ENCODE data around the gene TBX6.
A peak's percentile ranks its signal among the peaks of the same experiment; 100 is the strongest.

The TBX6 gene

GRCh38 chr16:30086291-30087140 is 5.2 kb downstream of the TBX6 start:
- no peak for DNase-seq (ENCODE audit: low read depth in 2 of 2)

DNA sequence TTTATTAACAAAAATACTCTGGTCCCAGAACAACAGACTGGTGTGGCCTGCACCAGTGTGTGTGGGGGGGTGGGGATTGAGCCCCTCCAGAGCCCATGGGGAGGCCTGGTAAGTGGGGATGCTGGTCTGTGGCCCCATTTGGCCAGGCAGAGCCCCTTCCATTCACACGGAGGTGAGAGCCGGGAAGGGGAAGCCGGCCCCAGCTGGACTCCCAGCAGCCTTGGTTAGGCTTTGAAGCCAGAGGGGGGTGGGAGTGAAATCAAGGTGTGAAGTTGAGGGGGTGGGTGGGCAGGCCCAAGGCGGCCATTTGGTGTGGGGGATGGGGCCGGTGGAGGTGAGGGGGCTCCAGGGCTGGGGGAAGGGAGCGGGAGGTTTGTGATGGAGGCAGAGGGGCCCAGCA is 5.9 kb downstream of the TBX6 start:
- DNase-seq (ENCODE audit: low read depth in 2 of 2): no peak

DNA sequence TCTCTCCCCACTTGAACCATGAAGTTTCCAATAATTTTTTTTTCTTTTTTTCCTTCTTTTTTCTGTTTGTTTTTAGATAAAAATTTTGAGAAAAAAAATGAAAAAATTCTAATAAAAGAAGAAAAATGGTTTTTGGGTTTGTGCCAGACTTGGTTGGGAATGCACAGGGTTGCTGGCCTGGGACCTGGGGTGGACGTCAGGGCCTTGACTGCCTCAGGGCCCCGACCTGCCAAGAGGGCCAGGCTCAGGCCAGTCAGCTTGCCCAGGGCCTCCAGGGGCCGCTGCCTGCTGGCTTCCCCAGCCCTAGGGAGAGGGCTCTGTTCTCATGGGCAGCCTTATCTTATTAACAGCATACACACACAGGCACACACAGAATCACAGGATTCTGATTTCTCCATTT is 6.5 kb downstream of the TBX6 start:
- DNase-seq (ENCODE audit: low read depth in 2 of 2): no peak

DNA sequence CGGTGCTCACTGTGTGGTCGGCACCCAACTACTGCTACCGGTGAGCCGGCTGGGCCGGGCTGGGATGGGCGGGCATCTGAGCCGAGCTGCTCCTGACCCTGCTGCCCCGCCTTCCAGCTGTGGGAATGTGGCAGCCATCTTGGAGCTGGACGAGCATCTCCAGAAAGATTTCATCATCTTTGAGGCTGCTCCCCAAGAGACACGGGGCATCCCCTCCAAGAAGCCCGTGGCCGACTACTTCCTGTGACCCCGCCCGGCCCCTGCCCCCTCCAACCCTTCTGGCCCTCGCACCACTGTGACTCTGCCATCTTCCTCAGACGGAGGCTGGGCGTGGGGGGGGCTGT is 6.9 kb downstream of the TBX6 start:
- DNase-seq (ENCODE audit: low read depth in 2 of 2): no peak

DNA sequence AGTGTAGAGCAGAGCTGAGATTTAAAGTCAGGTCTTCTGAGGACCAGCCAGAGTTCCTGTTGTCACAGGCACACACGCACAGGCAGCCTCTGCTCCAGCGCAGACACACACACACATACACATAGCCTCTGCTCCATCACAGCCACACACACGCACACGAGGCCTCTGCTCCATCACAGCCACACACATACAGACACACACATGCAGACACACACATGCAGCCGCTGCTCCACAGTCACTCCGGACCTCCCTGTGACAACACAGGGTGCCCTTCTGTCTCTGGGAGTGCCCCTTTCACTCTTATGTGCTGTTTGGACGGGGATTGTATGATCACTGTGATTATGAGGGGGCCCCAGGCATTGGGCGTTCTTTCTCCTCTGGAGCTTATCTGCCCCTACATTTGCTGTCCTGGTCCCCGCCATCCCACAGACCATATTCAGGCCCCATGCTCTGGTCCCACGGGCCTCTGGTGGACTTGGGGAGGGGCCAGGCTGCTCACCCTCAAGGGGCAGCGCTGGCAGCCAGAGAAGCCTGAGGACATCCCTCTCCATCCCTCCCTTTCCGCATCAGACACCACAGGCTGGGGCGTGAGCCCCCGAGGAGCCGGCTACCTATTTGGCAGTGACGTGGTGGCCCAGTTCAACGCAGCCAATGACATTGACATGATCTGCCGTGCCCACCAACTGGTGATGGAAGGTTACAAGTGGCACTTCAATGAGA is 7.5 kb downstream of the TBX6 start:
- DNase-seq (ENCODE audit: low read depth in 2 of 2): no peak

DNA sequence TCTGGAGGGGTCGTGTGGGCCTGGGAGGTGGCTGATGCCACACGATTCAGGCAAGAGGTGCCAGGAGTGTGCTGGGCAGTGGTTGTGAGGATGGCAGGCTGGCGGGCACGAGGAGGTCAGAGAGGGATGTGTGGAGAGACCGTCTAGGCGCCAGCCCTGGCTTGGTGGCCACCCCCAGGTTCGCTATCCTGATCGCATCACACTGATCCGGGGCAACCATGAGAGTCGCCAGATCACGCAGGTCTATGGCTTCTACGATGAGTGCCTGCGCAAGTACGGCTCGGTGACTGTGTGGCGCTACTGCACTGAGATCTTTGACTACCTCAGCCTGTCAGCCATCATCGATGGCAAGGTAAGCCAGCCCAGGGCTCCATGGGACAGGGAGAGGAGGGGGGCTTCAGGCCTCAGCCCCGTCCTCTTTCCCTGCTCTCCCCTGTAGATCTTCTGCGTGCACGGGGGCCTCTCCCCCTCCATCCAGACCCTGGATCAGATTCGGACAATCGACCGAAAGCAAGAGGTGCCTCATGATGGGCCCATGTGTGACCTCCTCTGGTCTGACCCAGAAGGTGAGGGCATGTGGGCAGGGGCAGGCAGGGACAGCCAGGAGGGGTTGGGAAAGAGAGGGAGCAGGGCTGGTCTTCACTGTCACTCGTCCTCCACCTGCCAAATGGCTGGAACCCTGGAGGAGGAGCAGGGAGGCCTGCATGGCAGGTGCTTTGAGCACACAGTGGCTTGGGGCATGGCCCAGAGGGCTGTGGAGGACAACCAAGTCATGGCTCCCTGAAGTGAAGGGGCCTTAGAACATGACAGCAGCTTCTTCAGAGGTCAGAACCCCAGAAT is 8.3 kb downstream of the TBX6 start:
- DNase-seq (ENCODE audit: low read depth in 2 of 2): no peak

DNA sequence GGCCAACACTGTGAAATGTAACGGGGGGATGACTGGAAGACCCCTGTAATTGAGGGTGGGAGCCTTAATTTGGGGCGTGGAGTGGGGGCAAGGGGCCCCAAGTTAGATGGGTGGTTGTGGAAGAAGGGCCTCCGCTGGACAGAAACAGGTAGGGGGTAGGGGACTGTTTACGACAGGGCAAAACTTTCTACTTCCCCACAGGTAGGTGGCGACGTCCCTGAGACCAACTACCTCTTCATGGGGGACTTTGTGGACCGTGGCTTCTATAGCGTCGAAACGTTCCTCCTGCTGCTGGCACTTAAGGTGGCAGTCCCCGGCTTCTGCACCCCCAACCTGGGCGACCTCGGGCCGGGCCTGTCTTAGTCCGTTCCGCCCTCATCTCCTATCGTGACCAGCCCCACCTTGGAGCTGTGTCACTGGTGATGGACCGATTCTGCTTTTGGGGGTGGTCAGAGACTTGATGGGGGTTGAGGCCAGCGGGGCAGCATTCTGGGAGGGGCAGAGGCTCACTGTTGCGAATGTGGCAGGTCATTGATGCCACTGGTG is 9.1 kb downstream of the TBX6 start:
- DNase-seq (ENCODE audit: low read depth in 2 of 2): no peak

DNA sequence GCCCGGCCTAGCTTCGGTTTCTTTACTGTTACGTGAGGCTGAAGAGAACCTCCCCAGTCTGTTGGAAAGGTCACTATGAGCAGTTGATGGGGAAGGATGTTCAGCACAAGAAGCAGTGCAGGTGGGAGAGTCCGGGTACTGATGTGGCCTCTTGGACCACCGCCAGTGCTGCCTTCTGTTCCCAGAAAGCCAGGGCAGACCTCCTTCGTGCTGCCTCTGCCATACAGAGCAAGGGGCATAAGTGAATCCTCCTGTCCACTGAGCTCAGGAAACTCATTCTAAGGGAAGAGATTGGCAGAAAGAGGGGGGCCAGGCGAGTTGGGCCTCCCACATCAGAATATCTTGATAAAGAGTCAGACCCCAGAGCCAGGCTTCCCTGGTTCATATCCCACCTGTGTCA is 12.2 kb downstream of the TBX6 start:
- no peak for DNase-seq (ENCODE audit: low read depth in 2 of 2)

DNA sequence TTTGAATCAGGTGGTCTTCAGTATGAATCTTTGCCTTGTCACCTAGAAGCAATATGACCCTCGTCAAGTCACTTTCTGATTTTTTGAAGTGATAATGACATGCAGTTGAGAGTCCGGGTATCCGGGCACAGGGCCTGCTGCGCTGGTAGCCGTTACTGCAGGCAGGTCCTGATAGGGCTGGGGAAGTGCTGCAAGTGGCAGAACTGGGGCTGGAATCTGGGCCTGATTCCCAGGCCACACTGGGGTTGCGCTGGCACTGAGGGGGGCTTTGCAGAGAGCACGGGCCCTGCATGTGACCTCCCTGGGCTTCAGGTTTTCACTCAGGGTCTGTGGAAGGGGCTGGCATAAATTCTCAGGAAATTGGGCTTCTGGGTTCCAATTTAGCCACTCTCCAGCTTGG is 13.0 kb downstream of the TBX6 start:
- DNase-seq (ENCODE audit: low read depth in 2 of 2): no peak

- no peak for DNase-seq (ENCODE audit: low read depth in 2 of 2)
Measured at GRCh38 chr16:30077656-30078055, 14.1 kb downstream of the TBX6 start.

- DNase-seq (ENCODE audit: low read depth in 2 of 2): no peak
Measured at GRCh38 chr16:30076276-30076791, 15.4 kb downstream of the TBX6 start.

DNA sequence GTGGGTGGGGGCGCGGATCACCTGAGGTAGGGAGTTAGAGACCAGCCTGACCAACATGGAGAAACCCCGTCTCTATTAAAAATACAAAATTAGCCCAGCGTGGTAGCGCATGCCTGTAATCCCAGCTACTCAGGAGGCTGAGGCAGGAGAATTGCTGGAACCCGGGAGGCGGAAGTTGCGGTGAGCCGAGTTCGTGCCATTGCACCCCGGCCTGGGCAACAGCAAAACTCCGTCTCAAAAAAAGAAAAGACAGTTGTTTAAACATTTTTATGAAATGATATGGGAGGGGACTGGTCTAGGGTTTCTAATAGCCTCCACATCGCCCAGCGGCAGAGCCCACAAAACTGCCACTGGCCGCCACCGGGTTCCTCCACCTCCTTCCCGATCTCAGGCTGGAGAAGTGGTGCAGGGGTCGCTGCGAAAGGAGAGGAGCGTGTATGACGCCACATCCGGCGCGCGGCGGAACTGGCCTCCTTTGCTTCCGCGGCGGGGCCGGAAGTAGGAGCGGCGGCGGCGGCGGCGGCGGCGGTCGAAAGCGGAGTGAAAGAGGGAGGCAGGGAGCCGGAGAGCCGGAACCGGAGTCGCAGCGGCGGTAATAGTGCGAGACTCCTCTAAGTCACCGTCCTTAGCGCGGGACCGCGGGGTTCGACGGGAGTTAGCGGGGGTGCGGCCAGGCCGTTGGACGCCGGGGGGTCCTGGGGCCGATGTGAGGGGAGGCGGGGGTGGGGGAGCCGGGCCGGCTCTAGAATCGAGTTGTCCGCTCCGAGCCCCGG is 16.0 kb downstream of the TBX6 start, which contains the start of gene PPP4C:
Gene PPP4C, plus strand, starts transcription at position 492 of the 773 bp plus-strand sequence. CDS start 384 bp downstream, outside the sequence.
- peak; percentile 75 to 81 for DNase-seq (ENCODE audit: low read depth in 2 of 2)

DNA sequence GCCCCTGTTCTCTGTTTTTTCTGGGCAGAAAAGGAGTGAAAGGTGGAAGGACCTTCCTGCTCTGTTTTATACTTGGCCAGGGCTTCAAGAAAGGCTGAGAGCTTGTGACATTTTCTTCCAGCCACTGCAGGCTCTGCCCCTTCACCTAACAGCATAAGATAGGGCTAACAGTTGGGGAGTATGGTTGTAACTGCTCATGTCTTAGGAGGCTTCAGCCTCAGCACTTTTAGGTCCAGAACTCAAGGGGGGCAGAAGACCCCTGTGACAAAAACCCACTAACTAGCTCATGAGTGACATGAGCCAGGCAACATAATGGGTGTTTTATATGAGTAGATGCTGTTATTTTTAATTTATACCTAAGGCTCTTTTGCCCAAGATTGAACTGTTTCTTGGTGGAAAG is 21.2 kb downstream of the TBX6 start:
- no peak for DNase-seq (ENCODE audit: low read depth in 2 of 2)

DNA sequence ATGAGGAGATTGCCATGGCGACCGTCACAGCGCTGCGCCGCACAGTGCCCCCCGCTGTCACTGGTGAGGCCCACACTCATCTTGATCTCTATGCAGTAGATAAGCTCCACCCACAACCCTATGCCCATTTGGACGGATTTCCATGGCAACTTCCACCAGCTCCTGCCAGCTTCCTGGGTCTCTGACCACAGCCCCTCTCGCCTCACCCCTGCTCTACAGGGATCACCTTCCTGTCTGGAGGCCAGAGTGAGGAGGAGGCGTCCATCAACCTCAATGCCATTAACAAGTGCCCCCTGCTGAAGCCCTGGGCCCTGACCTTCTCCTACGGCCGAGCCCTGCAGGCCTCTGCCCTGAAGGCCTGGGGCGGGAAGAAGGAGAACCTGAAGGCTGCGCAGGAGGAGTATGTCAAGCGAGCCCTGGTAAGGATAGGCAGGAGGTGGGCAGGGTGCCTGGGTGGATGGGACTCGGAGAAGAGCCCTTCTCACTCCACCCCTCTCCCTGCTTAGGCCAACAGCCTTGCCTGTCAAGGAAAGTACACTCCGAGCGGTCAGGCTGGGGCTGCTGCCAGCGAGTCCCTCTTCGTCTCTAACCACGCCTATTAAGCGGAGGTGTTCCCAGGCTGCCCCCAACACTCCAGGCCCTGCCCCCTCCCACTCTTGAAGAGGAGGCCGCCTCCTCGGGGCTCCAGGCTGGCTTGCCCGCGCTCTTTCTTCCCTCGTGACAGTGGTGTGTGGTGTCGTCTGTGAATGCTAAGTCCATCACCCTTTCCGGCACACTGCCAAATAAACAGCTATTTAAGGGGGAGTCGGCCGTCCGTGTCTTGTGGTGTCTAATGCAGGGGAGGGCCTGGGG is 21.9 kb downstream of the TBX6 start:
- no peak for DNase-seq (ENCODE audit: low read depth in 2 of 2)

DNA sequence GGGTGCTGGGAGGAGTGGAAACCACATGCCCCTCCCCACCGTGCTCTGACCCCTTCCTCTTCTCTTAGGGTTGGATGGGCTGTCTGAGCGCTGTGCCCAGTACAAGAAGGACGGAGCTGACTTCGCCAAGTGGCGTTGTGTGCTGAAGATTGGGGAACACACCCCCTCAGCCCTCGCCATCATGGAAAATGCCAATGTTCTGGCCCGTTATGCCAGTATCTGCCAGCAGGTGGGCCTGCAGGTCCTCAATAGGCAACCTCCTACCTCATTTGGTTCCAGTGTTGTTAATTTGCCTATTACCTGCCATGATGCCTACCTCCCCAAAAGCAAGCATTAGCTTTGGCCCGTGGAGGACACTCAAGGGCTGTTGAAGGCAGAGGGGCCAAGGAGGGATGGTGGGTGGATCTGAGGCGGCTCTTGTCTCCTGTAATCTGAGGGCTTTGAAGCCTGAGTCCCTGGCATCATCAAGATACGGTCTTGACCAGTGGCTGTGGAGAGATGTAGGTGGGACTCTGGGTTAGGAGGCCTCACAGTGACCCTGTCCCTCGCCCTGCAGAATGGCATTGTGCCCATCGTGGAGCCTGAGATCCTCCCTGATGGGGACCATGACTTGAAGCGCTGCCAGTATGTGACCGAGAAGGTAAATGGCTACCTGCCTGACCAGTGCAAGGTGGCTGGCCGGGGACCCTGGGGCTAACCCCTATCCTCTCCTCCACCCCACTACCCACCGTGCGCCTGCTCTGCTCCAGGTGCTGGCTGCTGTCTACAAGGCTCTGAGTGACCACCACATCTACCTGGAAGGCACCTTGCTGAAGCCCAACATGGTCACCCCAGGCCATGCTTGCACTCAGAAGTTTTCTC is 22.7 kb downstream of the TBX6 start:
- DNase-seq (ENCODE audit: low read depth in 2 of 2): no peak

GRCh38 chr16:30068333-30068732 is 23.4 kb downstream of the TBX6 start:
- DNase-seq (ENCODE audit: low read depth in 2 of 2): no peak

- no peak for DNase-seq (ENCODE audit: low read depth in 2 of 2)
Measured at GRCh38 chr16:30067584-30067916, 24.2 kb downstream of the TBX6 start.

DNA sequence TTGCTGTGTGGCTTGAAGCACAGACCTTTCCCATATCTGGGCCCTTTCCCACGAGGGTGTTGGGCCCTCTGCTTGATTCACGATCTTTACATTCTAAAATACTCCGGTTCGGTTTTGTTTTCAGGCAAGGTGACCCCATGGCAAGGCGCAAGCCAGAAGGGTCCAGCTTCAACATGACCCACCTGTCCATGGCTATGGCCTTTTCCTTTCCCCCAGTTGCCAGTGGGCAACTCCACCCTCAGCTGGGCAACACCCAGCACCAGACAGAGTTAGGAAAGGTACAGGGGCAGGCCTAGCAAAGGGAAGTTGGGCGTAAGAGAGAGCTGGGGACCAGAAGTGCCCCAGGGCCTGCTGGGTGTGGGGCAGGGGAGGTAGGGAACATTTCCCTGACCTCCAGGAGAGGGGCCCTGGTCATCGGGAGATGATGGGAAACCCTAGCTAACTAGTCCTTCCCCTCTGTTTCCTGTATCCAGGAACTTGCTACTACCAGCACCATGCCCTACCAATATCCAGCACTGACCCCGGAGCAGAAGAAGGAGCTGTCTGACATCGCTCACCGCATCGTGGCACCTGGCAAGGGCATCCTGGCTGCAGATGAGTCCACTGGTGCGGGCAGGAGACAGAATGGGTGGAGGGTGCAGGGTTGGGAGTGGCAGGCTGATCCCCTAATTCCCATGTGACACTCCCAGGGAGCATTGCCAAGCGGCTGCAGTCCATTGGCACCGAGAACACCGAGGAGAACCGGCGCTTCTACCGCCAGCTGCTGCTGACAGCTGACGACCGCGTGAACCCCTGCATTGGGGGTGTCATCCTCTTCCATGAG is 24.8 kb downstream of the TBX6 start:
- DNase-seq (ENCODE audit: low read depth in 2 of 2): no peak
